SKM-1 (cell line): ENCODE results near the gene CTRL.

ENCODE experiments used
- DNase-seq: peaks from one replicate; lab custom pipeline; 2025; ENCODE audit not compliant: unreplicated experiment; lab: John Stamatoyannopoulos, UW

The CTRL gene

DNA sequence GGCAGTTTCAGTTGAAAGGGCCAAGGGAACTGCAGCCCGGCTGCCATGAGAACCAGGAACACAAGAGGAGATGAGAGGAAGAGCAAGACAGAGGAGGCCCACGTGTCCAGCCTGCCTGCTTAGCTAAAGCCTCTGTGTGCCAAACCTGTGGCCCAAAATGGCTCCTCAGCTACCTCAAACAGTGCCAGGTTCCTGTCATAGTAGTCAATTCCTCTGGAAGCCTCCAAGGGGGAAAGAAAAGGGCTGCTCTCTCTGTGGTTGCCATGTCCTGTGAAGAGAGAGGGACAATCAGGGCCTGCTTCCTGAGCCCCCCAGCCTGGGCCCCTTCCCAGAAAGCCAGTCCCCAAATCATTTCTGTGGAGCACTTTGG, 31.6 kb upstream of the CTRL start:
- DNase-seq, result no peak

- DNase-seq, result no peak
Measured at GRCh38 chr16:67962135-67962534, 30.5 kb upstream of the CTRL start.

DNA sequence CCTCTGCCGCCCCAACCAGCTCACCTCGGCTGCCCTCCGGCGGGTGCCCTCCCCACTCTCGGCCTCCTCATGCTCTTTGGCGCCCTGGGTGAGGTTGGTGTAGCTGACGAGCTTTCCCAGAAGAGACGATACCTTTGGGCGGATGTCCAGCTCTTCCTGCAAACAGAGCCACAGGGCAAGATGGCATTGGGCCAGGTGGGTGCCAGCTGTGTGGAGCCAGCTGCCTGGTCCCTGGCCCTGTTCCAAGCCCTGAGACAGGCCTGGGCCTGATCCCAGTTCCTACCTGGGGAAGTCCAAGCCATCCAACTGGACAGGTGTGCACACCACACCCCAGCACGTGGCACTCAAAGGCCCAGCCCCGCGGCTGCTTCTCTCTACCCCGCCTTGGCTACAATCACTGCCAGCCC, 29.9 kb upstream of the CTRL start:
- no peak for DNase-seq

DNA sequence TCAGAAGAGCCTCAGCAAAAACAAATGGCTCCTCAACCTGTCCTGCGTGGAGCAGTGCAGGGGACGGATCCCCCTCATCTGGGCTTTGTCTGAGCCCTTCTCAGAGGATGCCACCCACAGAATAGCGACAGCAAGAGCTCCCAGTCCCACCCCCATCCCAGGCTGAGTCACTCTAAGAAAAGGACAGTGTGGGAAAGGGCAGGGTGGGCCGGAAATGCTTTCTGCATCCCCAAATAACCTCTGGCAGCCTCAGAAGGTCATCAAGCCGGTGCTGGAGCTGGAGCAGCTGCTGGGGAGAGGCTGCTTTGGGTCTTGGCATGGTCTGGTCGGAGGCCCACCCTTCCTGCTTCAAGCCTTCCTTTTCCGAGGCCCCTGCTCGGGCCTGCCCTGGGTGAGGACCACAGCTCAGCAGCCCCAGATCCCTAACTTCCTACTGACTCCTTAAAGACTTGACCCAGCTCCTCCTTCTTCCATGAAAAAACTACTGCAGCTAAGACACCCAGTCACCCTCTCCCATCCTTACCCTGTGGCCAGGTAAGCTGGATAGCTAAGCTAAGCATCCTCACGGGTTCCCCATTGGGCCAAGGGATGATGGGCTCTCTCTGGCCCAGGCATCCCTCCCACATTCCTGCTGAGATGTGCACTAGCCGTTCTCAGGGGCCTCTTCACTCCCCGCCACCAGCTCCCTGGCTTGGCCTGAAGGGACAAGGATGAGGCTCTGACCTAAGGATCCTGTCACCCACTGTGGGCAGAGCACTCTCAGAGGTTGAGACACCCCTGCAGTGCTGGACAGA, 28.1 kb upstream of the CTRL start:
- DNase-seq, result no peak

GRCh38 chr16:67957622-67958021, 26.0 kb upstream of the CTRL start:
- DNase-seq, result no peak

DNA sequence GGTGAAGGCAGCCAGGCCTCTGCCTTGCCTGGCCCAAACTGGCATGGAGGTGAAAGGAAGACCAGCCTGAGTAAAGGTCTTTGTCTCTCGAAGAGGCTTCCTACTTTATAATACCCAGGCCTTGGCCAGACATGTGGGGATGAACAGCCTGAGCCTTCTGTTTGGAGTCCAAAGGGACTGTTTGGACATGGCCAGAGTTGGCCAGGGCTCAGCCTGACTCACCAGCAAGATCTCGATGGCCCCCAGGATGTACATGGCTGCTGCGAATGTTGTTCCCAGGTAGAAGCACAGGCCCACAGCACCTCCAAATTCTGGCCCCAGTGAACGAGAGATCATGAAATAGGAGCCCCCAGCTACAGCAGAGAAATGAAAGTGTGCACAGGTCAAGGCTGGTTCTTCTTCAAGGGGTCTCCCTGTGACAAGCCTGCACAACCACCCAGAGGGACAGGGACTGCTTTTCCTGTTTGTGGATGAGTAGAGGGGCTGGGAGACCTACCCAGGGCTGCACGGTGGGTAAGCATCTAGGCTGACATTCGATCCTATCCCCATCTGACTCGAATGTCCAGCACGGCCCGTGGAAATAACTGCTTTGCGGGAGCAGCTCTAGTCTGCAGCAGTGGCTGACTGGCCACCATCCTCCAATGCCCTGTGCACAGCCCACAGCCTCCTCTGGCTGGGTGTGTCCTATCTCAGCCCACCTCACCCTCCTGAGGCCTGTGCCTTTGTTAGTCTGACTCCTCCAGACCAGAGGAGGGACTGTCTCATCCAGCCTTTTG, 22.9 kb upstream of the CTRL start:
- DNase-seq, result no peak

DNA sequence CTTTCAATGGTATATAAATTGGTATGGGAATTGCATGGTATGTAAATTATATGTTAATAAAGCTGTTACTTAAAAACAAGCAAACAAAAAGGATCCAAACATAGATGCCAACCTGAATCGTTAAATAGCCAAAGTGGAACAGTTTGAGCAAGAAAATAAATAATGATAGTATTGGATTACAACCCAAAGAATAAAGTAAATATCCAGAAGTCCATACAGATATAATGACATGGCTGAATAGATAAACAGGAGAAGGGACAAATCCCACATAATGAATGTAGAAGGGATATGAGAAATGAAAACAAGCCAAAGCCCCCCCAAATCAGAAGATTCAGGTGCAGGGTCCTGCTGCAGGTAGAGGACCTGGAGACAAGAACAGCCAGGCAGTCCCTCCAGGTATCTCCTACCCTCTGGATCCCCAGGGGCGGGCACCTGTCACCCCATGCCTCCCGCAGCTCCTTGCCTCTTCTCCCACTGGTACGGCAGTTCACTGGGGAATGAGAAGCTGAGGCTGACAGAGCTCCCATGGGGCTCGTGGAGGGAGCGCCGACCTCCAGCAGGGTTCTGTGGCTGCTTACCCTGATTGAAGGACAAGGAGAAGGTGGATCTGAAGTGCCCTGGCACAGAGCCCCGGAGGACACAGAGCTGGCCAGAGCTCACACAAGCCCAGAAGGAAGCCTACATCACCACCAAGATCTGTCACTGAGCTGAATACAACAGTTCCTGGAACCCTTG, 22.1 kb upstream of the CTRL start:
- no peak for DNase-seq

GRCh38 chr16:67951485-67951884, 19.8 kb upstream of the CTRL start:
- no peak for DNase-seq

DNA sequence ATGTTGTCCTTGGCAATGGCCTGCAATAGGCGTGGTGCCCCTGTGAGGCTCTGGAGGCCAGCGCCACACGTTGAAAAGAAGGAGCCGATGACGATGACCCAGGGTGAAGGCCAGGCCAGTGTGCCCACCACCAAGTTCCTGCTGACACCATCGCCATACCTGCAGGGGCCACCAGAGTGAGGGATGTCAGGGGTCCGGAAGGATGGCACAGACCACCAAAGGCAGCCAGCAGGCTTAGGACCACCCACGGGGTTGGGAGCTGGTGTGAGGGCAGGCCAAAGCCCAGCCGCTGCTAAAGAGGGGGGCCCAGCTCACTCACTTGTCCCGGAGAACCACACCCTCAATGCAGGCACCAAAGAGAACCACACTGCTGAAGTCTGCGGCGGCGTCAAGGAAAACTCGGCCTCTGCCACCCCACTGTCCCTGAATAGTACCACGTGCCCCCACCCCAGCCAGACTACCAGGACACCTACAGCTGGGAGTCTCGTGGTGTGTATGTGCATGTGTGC, 18.7 kb upstream of the CTRL start:
- DNase-seq, result no peak

GRCh38 chr16:67949645-67950044, 18.0 kb upstream of the CTRL start:
- DNase-seq, result no peak

DNA sequence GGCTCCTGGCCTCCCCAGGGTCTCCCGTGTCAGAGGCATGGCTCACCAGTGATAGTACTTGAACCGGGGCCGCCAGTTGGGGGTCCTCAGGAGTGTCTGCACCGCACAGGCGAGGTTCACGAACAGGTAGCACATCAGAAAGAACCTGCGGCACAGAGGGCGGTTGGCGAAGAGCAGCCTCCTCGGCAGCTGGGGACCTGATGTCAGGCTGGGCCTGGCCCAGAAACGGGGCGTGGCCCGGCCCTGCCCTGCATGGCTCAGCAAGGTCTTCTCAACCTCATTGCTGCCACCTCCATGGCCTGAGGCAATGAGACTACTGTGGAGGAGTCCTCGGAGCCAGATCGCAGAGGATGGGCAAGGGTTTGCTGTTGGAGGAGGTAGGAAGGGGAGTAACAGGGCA, 16.4 kb upstream of the CTRL start:
- DNase-seq, result no peak

DNA sequence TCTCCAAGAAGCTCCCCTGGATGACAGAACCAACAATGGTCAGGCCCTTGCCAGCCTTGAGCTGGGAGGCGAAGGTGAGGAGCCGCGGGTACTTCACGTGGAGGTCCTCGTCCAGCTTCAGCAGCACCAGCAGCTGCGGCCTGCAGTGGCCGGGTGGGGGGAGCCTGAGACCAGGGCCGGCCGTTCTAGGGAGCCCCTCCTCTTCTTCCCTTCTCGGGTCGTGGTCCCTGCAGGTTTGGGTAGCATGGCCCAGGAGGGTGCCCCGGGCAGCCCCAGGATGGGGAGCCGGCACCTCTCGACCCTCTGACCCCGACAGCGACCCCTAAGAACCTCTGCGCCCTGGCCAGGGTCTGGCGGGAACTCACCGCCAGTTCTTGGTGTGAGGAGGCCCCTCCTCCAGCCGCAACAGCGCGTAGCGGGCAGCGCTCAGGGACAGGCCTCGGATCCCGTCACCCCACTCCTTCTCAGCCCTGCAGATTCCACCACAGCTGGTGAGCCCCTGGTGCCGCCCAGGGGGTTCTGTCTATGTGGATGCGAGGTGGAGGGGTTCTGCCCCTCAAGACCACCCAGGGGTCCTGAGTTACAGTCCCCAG, 15.4 kb upstream of the CTRL start:
- DNase-seq, result no peak

DNA sequence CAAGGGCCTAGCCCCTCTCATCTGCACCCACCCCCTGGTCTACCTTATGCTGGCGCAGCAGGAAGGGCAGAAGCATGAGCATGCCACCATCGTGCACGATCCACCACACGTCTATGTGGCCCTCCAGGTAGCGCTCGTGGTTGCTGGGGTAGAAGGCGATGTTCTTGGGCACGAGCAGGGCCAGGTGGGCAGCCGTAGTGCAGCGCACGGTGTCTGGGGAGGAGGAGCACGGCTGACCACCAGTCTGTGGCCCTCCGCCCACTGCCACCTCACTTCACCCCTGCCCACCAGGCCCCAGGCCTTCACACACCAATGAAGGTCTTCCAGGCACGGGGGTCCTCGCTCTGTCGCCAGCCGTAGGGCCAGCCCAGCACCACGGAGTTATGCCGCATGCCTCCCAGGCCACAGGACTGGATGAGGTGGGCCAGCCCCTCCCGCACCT, 14.5 kb upstream of the CTRL start:
- no peak for DNase-seq

DNA sequence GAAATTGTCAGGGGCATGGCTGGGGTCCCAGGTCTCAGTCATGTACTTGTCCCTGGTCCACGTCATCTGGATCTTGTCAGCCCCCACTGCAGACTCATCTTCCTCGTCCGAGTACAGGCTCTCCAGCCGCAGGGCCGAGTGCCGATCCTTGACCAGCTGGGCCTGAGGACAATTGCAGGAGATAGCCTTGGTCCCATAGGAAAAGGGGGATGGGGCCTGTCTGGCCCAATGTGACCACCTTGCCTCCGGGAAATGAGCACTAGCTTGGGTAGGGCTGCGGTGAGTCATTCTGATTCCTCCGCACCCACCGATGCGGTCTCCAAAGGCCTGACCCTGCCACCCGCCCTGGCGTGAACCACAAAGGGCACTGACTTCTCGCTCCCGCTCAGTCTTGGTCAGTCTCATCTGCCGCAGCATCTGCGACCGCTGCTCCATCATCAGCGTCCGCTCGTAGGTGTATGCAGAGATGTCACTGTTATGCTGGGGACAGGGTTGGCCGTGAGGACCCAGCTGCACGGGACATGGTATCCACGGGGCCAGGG, 13.8 kb upstream of the CTRL start:
- no peak for DNase-seq

DNA sequence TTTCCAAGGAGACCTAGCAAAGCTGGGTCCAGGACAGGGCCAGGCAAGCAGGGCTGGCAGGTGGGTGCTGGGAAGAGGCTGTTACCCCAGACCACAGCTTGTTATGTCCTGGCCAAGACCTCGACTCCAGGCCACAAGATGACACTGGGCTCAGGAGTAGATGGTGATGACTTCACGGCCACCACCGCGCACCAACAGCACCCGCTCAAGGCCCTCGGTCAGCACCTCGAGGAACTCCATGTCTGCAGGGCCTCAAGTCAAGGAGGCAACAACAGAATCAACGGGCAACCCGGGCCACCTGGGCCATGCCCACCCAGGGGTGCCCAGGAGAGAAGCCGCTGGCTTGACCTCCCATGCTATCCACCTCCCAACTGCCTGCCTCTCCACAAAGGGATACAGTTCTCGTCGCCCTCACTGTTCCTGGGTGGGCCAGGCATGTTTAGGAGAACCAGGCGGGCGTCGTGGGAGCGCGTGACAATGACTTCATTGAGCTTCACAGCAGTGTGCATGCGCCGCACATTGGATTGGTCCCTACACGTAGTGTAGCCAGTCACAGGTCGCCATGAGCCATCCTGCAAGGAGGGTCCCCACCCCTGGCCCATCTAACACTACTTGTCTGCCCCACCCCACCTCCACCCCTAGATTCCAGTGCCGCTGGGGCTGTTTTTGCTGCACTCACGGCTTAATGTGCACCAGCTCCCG, 13.2 kb upstream of the CTRL start:
- DNase-seq, result no peak

GRCh38 chr16:67943619-67944504, 12.2 kb upstream of the CTRL start, which contains the start of gene LCAT:
TSS of gene LCAT (minus strand) at chr16:67944120. CDS start at chr16:67944101, 19 bp downstream.
- DNase-seq, result no peak

- DNase-seq, result no peak
Measured at GRCh38 chr16:67943256-67943618, 11.6 kb upstream of the CTRL start.

GRCh38 chr16:67942510-67943255, 11.0 kb upstream of the CTRL start:
- no peak for DNase-seq

- DNase-seq, result peak; percentile 8
Measured at GRCh38 chr16:67942200-67942509, 10.5 kb upstream of the CTRL start.
